Activated CD8-positive, alpha-beta memory T cell treated with anti-CD3 and anti-CD28 coated beads, Interleukin-2, amount 10 ng/mL, durations not matched to agents 7 days and 5 days (primary cell): ENCODE results near the gene GCSH. TPM values are rescaled to one million over a fixed set of nuclear protein-coding genes. Genes with fewer than 3 reads are reported as not detected.
A peak's percentile ranks its signal among the peaks of the same experiment; 100 is the strongest.

ENCODE experiments used
- ATAC-seq: fragments of 150-1000 bp; cut with Tn5 transposase; one replicate; pipeline ENCODE4 v1.10.0; 2021; ENCODE audit warnings: moderate library complexity
- CTCF ChIA-PET: fragments of 350-600 bp; sonication (Branson Sonifier 250); formaldehyde crosslinking; loops from one replicate; lab custom pipeline; 2021; ENCODE audit warnings: antibody characterized with exemption; lab: Charles Lee
- DNase-seq: peaks from one replicate; pipeline ENCODE4 v3.0.0-alpha.2; 2020
- H3K27ac Mint-ChIP-seq: one replicate; pipeline ENCODE4 v1.8.0; 2021; ENCODE audit warnings: mild to moderate bottlenecking, mixed read lengths
- H3K27me3 Mint-ChIP-seq: one replicate; pipeline ENCODE4 v1.8.0; 2021; ENCODE audit warnings: mixed read lengths
- H3K36me3 Mint-ChIP-seq: one replicate; pipeline ENCODE4 v1.8.0; 2021; ENCODE audit warnings: mild to moderate bottlenecking, mixed read lengths
- H3K4me1 Mint-ChIP-seq: one replicate; pipeline ENCODE4 v1.8.0; 2021; ENCODE audit warnings: mixed read lengths
- H3K4me3 Mint-ChIP-seq: one replicate; pipeline ENCODE4 v1.8.0; 2021; ENCODE audit warnings: mild to moderate bottlenecking, moderate library complexity, mixed read lengths
- H3K9me3 Mint-ChIP-seq: one replicate; pipeline ENCODE4 v1.8.0; 2022; ENCODE audit warnings: low read depth, mixed read lengths
- total RNA-seq, 2 experiments: library from RNA; stranded (reverse); gene quantifications; one replicate each; pipeline ENCODE4 v1.2.3, GENCODE V29; 2021

GCSH gene
- 10 to 100 TPM in 1 of 2 experiments, 1 to 10 TPM in 1; 7.1 to 12.1 TPM for total RNA-seq

- CTCF ChIA-PET: no interaction called here
- peaks cover 13% of the 10 kb centered on the region for H3K4me1 Mint-ChIP-seq
- H3K9me3 Mint-ChIP-seq: peaks cover 2% of the 10 kb centered on the region
- peaks cover 3% of the 10 kb centered on the region for H3K36me3 Mint-ChIP-seq
- peak; percentile 99 for DNase-seq
- H3K4me3 Mint-ChIP-seq: peak within 1 kb of the TSS; percentile 63
- peak within 1 kb of the TSS; percentile 63 for H3K27ac Mint-ChIP-seq
- peak; percentile 99 for ATAC-seq
- H3K27me3 Mint-ChIP-seq: no peaks in the 10 kb centered on the region
Measured at GRCh38 chr16:81095953-81096714, at the start of gene GCSH. TSS of gene GCSH (minus strand) at chr16:81096395. CDS start at chr16:81096278, 117 bp downstream.

- Mint-ChIP-seq H3K4me3 (no peak overlapping the region), H3K36me3 (no peaks in the 10 kb centered on the region), H3K27ac (no peak overlapping the region), H3K27me3 (peaks cover 4% of the 10 kb centered on the region), H3K4me1 (no peaks in the 10 kb centered on the region), H3K9me3 (no peaks in the 10 kb centered on the region)
- CTCF ChIA-PET: interaction anchor here (0.7 kb wide), 1 partner anchor 8 kb away, joined by 3 read pairs; no protein-coding TSS in a partner anchor
- no peak for ATAC-seq
- DNase-seq: no peak
Measured at GRCh38 chr16:81143921-81144471, 47.8 kb upstream of the GCSH start.

- Mint-ChIP-seq H3K36me3 (no peaks in the 10 kb centered on the region), H3K4me3 (no peak overlapping the region), H3K27me3 (peaks cover 4% of the 10 kb centered on the region), H3K4me1 (no peaks in the 10 kb centered on the region), H3K27ac (no peak overlapping the region), H3K9me3 (no peaks in the 10 kb centered on the region)
- CTCF ChIA-PET: no interaction called here
- DNase-seq (no peak), ATAC-seq (no peak)
Measured at GRCh38 chr16:81142864-81143263, 46.7 kb upstream of the GCSH start.

- Mint-ChIP-seq H3K36me3 (no peaks in the 10 kb centered on the region), H3K9me3 (no peaks in the 10 kb centered on the region), H3K4me1 (no peaks in the 10 kb centered on the region), H3K27ac (no peak overlapping the region), H3K4me3 (no peak overlapping the region), H3K27me3 (peaks cover 4% of the 10 kb centered on the region)
- CTCF ChIA-PET: interaction anchor here (1.2 to 1.5 kb wide), 2 partner anchors 46 to 97 kb away, joined by 3 to 4 read pairs; no protein-coding TSS in a partner anchor
- ATAC-seq: no peak
- no peak for DNase-seq
Measured at GRCh38 chr16:81140930-81141780, 45.0 kb upstream of the GCSH start.

GRCh38 chr16:81138831-81139557, 42.8 kb upstream of the GCSH start:
- H3K27me3 Mint-ChIP-seq: peaks cover 4% of the 10 kb centered on the region
- H3K4me3 Mint-ChIP-seq: no peak overlapping the region
- CTCF ChIA-PET: no interaction called here
- H3K36me3 Mint-ChIP-seq: no peaks in the 10 kb centered on the region
- no peaks in the 10 kb centered on the region for H3K4me1 Mint-ChIP-seq
- H3K9me3 Mint-ChIP-seq: no peaks in the 10 kb centered on the region
- no peak for DNase-seq
- no peak for ATAC-seq
- no peak overlapping the region for H3K27ac Mint-ChIP-seq

- no peak for ATAC-seq
- DNase-seq: no peak
- H3K9me3 Mint-ChIP-seq: no peaks in the 10 kb centered on the region
- H3K4me1 Mint-ChIP-seq: no peaks in the 10 kb centered on the region
- H3K4me3 Mint-ChIP-seq: no peak overlapping the region
- CTCF ChIA-PET: no interaction called here
- no peaks in the 10 kb centered on the region for H3K36me3 Mint-ChIP-seq
- H3K27me3 Mint-ChIP-seq: no peaks in the 10 kb centered on the region
- H3K27ac Mint-ChIP-seq: no peak overlapping the region
Measured at GRCh38 chr16:81137754-81138153, 41.6 kb upstream of the GCSH start.

- H3K36me3 Mint-ChIP-seq: no peaks in the 10 kb centered on the region
- no peak for ATAC-seq
- no peak overlapping the region for H3K4me3 Mint-ChIP-seq
- no peaks in the 10 kb centered on the region for H3K9me3 Mint-ChIP-seq
- no peaks in the 10 kb centered on the region for H3K4me1 Mint-ChIP-seq
- CTCF ChIA-PET: no interaction called here
- H3K27ac Mint-ChIP-seq: no peak overlapping the region
- no peaks in the 10 kb centered on the region for H3K27me3 Mint-ChIP-seq
- DNase-seq: no peak
Measured at GRCh38 chr16:81136390-81137335, 40.5 kb upstream of the GCSH start.

GRCh38 chr16:81130126-81130525, 33.9 kb upstream of the GCSH start:
- DNase-seq: no peak
- no peaks in the 10 kb centered on the region for H3K36me3 Mint-ChIP-seq
- no peaks in the 10 kb centered on the region for H3K4me1 Mint-ChIP-seq
- ATAC-seq: no peak
- CTCF ChIA-PET: no interaction called here
- peaks cover 4% of the 10 kb centered on the region for H3K27me3 Mint-ChIP-seq
- no peak overlapping the region for H3K27ac Mint-ChIP-seq
- H3K4me3 Mint-ChIP-seq: no peak overlapping the region
- no peaks in the 10 kb centered on the region for H3K9me3 Mint-ChIP-seq

GRCh38 chr16:81128726-81129524, 32.7 kb upstream of the GCSH start:
- peaks cover 4% of the 10 kb centered on the region for H3K27me3 Mint-ChIP-seq
- H3K27ac Mint-ChIP-seq: no peak overlapping the region
- no peak for ATAC-seq
- H3K4me3 Mint-ChIP-seq: no peak overlapping the region
- no peaks in the 10 kb centered on the region for H3K4me1 Mint-ChIP-seq
- DNase-seq: no peak
- CTCF ChIA-PET: no interaction called here
- no peaks in the 10 kb centered on the region for H3K36me3 Mint-ChIP-seq
- H3K9me3 Mint-ChIP-seq: no peaks in the 10 kb centered on the region

GRCh38 chr16:81127051-81127450, 30.9 kb upstream of the GCSH start:
- H3K4me1 Mint-ChIP-seq: no peaks in the 10 kb centered on the region
- CTCF ChIA-PET: no interaction called here
- DNase-seq (no peak), ATAC-seq (no peak)
- H3K9me3 Mint-ChIP-seq: no peaks in the 10 kb centered on the region
- peaks cover 4% of the 10 kb centered on the region for H3K27me3 Mint-ChIP-seq
- no peak overlapping the region for H3K4me3 Mint-ChIP-seq
- no peak overlapping the region for H3K27ac Mint-ChIP-seq
- H3K36me3 Mint-ChIP-seq: no peaks in the 10 kb centered on the region

- H3K4me1 Mint-ChIP-seq: no peaks in the 10 kb centered on the region
Measured at GRCh38 chr16:81123092-81123852, 27.1 kb upstream of the GCSH start.

More at GRCh38 chr16:81123092-81123852, 27.1 kb upstream of the GCSH start:
- no peak for ATAC-seq
- DNase-seq: no peak
- no peak overlapping the region for H3K27ac Mint-ChIP-seq
- H3K36me3 Mint-ChIP-seq: no peaks in the 10 kb centered on the region
- CTCF ChIA-PET: no interaction called here
- H3K4me3 Mint-ChIP-seq: no peak overlapping the region
- peaks cover 7% of the 10 kb centered on the region for H3K27me3 Mint-ChIP-seq
- no peaks in the 10 kb centered on the region for H3K9me3 Mint-ChIP-seq
